ENCODE measurements around the gene NTN4.

NTN4 gene

DNA sequence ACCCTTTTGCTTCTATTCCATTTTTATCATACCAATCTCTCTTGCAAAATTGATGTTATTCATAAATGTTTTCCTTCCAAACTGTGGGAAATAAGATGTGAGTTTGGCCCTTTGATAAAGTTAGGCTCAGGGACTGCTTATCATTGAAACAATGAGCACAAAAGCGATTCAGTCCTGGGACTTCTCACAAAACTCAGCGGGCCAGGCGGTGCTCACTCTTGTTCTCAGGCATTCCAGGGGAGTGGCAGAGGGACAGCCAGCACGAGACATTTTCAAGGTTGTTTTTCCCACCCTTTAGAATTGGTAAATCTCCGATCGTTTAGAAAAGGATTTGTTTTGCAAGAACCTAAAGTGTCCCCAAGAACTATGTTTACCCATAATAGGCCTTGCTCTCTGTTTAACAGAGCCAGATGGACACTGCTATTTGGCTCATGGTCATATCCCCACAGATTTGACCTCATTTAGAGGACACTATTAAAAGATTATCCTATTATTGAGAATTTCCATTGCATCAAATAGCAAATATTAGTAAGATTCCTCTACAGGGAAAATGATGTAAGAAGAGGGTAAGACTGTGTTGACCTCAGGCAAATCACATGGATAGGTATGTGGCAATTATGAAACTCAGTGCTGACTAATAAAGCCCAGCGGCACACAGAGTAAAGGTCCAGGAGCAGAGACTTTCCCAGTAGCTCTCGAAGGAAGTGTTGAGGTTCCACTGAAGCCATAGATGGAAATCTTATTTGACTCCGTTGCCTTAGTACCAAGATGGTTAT is 136.6 kb downstream of the NTN4 start:
- no peak for DNase-seq (ENCODE audit: low spot score)

DNA sequence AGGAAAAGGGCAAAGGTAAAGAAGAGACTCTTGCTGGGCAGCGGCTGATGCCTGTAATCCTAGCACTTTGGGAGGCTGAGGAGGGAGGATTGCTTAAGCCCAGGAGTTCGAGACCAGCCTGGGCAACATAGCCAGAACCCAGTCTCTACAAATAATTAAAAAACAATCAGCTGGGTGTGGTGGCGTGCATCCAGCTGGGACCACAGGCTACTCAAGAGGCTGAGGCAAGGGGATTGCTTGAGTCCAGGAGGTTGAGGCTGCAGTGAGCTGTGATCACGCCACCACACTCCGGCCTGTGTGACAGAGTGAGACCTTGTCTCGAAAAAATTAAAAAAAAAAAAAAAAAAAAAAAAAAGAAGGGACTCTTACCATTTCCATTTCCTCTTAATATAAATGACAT is 138.9 kb downstream of the NTN4 start:
- no peak for DNase-seq (ENCODE audit: low spot score)

DNA sequence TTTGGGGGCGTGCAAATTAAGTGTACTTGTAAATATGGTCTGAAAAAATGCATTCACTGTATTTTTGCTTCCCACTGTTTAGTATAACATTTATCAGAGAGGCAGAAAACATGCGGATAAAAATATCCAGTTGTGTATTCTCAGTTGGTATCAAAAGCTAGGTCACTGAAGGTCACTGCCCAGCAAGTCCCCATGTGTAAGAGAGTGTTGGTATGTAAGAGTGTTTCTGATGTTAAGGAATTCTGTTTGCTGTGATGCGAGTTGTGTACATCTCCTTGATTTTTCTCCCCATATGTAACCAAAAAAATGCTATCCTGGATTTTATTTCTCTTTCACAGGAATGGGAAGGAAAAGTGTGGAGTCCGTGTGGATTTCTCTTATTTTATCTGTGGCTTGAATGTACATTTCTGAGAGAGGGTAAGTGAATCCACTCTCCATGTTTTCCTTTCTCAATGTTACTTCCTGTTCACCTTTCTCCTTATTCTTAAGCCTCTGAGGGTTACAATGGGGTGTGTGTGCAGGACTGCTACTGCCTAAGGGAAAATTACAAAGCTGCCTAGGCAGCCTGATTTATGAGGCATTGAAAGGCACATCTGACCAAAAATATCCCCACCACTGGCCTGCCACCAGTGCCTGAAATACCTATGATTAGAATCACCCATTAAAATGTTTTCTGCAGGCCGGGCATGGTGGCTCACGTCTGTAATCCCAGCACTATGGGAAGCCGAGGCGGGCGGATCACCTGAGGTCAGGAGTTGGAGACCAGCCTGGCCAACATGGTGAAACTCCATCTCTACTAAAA is 141.4 kb downstream of the NTN4 start:
- no peak for DNase-seq (ENCODE audit: low spot score)

DNA sequence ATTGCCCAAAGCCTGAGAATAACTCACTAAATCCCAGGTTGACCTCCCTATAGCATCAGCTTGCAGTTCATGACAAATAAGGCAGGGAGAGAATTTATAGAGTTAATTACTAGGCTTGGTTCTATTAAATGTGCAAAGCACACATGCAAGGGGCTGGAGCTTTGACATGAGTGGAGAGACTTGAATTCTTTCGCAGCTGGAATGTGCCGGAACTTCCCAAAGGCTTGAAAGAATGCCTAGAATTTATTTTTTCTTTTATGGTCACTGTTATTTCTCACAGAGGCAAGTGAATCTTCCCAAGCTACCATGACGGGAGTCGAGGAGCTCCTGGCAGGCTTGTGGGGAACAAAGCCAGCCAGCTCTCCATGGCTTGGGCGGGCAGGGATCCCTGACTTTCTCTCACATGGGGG is 143.8 kb downstream of the NTN4 start:
- DNase-seq (ENCODE audit: low spot score): no peak

DNA sequence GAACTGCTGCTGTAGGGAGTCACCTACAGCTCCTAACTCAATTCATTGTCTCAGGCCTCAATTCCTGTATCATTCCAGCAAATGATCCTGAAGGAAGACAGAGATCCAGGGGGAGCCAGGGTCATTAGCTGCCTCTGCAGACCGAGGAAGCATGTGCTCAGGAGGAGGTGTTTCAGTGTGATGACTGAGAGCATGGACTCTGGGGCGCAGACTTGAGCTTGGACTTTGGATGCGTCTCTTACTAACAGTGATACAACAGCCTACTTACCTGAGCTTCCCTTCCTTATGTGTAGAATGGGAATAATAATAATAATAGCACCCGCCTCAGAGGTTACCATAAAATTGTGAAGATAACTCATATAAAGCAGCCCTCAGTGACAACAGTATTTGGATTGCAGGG is 147.3 kb downstream of the NTN4 start:
- DNase-seq (ENCODE audit: low spot score): no peak

DNA sequence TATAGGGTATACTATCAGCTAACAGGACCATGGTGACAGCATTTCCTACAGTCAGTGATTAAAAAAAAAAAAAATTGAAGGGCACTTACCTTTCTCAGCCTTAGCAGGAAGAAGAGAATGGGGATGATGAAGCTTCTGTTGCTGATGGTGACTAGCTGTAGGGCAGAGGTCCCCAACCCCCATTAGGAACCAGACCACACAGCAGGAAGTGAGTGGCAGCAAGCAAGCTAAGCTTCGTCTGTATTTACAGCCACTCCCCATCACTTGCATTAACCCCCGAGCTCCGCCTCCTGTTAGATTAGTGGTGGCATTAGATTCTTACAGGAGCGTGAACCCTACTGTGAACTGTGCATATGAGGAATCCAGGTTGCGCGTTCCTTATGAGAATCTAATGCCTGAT is 148.0 kb downstream of the NTN4 start:
- DNase-seq (ENCODE audit: low spot score): no peak

DNA sequence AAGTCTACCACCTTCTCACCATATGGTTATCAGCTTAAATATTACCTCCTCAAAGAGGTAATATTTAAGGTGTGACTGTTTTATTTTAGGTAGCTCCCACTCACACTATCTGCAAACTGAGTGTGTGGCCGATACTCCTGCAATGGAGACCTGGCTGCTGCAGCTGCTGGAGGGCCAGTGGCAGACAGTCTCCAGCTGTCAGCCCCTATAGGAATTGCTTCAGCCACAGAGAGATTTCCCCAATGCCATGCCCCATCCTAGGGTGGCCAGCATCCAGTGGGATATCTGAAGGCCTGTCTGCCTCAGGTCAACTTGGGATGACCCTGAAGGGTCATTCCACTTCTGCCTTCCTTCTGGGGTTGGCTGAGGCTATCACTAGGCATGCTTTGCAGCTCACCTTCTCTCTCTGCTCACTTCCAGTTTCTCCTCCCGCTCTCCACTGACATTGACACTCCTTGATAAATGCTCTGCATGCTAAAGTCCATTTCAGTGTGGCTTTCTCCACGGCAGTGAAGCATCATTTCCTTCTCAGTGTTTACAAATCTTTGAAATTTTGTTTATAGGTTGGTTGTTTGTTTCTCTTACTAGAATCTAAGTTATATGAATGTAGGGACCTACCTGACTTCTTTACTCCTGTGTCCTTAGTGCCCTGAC is 149.1 kb downstream of the NTN4 start:
- no peak for DNase-seq (ENCODE audit: low spot score)

DNA sequence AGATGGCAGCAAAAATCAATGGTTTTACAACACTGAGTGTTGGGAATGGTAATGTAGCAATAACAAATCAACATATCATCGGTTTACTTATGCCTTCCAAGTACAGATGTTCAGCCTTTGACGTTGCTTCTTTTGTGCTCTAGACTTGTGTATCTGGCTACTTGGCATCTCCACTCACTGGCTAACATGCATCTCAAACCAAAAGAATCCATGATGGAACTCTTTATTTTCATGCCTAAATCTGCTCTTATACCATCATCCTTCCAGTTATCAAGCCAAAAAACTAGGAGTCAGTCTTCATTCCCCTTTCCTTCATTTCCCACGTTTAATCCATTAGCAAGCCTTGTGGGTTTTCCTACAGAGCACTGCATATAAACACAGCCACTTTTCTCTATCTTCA is 150.0 kb downstream of the NTN4 start:
- DNase-seq (ENCODE audit: low spot score): no peak

DNA sequence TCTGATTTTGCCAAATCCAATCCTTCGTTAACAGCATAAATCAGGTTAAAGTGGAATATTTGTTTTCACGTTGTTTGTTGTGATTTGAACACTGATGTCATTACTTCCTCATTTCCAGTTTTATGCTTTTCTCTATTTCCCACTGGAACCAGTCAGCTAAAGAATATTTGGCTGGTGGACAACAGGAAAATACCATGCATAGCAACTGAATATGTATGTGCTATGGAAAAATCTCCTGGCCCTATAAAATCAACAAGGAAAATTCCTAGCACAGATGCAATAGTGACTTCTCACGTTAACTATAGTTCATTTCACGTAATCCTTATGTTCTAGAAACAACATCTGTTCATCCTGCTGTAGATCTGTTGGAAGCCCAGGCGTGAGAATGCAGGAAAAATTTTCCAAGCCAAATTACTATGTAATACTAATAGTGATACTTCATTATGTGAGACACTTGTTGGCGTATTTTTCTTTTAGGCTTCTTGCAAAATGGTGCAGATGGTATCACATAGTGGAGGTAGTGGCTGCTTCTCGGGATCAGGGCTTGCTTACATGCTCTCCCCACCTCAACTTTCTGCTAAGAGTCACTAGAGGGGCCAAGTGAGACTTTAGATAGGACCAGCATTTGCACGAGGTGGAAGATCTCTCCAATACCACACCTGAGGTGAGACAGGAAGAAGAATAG is 153.0 kb downstream of the NTN4 start:
- no peak for DNase-seq (ENCODE audit: low spot score)

DNA sequence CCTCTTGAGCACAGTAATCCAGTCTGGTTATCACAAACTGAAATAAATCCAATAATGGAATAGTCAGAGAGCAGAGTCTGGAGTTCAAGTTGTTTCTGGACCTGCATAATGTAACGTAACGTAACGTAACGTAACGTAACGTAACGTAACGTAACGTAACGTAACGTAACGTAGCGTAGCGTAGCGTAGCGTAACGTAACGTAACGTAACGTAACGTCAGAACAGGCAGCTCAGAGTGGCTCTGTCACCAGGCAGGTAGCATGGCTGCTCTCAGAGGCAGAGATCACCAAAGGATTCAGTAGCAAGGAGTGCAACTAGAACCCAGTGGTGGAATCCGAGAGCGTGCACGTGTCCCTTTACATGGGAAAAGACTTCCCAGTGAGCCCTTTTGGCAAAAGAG is 153.6 kb downstream of the NTN4 start:
- no peak for DNase-seq (ENCODE audit: low spot score)

DNA sequence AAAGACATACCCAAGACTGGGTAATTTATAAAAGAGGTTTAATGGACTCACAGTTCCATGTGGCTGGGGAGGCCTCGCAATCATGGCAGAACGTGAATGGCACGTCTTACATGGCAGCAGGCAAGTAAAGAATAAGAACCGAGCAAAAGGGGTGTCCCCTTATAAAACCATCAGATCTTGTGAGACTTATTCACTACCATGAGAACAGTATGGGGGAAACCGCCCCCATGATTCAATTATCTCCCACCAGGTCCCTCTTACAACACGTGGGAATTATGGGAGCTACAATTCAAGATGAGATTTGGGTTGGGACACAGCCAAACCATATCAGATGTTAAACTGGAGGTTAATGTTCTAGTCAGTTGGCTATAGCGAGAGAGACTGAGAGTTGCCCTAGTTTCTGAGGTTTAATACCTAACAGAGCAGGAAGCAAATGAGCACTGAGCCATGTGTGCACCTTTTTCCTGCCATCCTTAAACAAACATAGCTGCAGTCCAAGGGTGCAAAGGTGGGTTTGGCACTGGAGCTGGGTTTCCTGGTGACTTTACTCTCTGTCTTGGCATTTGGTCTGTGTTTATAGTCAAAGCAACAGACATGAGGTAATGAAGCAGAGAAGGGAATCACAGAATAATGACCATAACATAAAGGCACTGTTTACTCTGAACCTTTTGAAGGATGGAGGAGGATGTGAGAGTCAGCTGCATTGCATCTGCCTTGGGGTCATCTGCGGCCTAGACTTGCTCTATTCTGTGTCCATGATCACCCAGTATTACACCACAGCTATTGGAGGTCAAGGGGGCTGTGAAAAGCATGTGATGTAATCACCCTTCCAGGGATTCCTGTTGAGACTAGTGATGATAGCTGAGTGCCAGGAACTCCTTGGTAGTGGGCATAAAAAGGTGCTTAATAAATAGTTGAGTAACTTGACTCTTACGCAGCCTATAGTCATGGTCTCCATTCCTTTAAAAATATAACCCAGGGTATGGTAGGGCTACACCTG is 155.6 kb downstream of the NTN4 start:
- DNase-seq (ENCODE audit: low spot score): no peak

DNA sequence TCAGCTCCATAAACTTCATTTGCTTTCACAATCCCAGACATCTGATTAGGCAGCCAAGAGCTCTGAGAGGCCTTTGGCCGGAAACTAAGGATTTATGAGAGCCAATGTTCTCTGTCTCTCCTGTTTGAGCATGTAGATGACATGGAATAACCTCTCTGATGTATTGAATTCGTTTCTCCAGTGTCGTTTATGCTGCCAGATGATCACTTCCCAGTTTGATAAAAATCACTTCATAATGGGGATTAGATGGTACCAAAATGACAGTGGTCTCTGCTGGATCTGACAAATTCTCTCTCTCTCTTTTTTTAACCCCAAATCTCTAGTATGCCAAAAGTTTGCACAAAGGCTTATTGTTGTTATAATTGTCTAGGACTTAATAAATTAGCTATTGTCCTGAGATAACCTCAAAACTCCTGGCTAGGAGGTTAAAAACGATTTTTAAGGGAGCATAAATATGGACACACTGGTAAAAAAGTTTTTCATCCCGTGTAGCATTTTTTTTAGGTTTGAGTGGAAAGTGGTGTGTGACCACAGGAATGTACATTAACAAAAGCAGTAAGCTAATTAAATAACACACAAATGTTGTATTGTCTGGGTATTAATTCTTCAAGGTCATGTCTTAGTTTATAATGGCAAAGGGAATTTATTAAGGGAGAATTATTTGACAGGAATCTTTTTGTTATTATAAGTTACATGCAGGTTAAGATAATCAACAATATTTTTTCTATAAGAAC is 156.7 kb downstream of the NTN4 start:
- no peak for DNase-seq (ENCODE audit: low spot score)

DNA sequence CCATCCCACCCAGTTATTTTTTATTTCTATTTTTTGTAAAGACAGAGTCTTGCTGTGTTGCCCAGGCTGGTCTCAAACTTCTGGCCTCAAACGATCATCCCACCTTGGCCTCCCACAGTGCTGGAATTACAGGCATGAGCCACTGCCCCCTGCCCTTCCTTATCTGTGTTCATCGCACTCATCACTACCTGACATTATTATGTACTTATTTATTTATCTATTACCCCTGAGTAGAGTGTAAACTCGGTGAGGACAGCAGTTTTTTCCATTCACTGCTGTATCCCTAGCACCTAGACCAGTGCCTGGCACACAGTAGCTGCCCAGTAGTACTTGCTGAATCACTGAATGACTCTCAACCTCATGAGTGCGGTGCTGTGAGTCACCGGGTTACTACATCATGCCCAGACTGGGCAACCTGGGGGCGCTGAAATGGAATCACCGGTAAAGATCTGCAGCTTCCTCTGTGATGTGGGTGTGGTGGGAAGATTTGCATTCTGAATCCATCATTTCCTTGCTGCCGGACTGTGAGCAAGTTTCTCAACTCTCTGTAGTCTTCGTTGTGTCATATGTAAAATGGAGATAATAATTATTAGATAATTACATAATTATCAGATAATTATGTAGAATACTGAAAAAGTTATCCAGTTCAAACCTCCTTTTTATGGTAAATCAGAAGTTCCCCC is 157.4 kb downstream of the NTN4 start:
- no peak for DNase-seq (ENCODE audit: low spot score)

DNA sequence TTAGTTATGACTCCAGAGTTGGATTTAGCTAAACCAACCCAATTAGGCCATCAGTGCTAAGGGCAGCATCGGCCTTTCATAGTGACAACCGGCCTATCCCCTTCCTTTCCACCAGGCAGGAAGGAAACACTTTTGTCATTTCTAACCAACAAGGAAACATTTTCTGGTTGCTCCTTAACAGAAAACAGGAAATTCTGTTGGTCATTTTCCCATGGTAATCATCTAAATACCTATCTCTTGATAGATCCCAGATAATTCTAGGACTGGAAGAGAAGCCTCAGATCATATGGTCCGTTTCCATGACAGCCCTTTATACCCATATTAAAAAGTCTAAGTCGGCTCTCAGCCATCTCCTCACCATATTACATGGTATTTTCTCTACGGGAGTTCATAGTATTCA is 160.1 kb downstream of the NTN4 start:
- no peak for DNase-seq (ENCODE audit: low spot score)

DNA sequence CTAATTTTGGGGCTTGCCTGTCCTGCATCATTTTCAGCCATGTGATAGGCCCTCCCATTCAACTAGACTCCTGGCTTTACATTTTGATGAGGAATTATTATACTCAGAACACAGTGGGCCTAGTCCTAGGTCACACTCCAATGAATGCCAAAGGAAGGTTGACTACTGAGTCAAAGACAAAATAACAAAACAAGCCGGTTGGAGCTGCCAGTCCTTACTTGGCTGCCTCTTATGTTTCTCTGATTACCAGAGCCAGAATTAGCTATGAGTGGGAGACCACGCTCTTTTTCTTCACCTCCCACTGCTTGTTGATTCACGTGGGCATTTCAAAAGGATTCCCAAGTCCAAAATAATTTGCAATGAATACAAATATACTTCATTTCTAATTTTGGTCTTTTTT is 161.2 kb downstream of the NTN4 start:
- DNase-seq (ENCODE audit: low spot score): no peak

DNA sequence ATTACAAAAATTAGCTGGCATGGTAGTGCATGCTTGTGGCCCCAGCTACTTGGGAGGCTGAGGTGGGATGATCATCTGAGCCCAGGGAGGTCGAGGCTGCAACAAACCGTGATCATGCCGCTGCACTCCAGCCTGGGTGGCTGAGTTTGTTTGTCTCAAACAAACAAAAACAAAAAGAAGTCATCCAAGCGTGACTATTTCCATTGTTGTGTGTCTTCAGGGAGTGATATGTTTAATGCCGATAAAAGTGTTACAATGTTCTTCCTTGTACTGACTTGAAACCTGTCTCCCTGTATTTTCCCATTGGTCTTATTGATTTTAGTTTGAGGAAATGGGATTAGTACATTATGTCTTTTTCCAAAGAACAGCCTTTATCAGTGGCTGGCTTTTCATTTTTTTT is 163.7 kb downstream of the NTN4 start:
- no peak for DNase-seq (ENCODE audit: low spot score)

DNA sequence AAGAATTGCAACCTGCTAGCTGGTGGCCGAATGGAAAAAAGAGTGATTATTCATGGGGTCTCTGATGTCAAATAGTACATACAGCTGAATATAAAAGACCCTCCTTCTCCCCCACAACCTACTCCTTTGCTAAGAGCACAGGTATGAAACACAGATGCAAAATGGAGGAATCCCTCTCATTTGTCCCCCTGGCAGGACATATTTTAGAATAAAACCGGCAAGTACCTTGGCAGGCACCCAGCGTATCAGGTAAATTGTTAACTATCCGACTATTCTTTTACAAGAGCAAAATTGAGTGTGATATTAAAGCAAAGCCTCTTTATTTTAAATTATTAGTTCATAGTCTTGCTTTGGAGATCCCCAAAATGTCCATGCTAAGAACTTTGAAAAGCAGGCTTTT is 165.6 kb downstream of the NTN4 start:
- no peak for DNase-seq (ENCODE audit: low spot score)

DNA sequence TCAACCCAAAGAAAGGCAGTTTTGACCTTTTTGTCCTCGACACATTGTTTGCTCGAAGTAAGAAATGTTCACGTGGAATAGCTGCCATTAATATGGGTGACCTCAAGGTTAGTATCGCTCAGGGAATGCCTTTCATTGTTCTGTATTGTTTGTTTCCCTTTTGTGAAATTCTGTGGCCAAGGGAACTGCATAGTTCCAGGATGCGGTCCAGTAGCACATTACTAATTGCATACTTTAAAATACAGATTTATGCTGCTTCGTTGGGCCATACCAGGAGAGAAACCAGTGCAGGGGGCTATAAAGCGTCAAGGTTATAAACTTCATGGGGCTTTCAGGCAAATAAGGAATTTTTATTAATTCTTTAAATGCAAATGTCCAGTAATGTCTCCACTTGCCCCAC is 166.0 kb downstream of the NTN4 start:
- DNase-seq (ENCODE audit: low spot score): no peak

DNA sequence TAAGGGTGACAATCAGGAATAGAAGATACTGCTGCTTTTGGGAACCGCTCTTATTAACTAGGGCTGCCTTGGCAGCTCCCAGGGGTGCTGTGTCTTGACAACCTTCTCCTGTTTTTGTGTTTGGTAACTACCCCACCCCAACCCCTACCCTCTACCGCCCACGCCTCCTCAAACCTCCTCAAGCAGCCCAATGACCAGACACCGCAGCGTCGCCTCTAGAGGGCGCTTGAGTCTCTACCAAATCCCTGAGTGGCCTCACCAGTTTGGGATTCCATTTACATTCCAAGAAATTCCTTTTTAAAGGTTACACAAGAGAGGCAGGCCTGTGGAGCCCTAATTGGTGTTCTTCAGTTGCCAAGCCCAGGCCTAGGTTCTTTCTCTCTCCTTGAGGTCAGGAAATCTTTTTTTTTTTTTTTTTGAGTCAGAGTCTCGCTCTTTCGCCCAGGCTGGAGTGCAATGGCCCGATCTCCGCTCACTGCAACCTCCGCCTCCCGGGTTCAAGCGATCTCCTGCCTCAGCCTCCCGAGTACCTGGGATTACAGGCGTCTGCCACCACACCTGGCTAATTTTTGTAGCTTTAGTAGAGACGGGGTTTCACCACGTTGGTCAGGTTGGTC is 166.9 kb downstream of the NTN4 start:
- DNase-seq (ENCODE audit: low spot score): peak; percentile 19

DNA sequence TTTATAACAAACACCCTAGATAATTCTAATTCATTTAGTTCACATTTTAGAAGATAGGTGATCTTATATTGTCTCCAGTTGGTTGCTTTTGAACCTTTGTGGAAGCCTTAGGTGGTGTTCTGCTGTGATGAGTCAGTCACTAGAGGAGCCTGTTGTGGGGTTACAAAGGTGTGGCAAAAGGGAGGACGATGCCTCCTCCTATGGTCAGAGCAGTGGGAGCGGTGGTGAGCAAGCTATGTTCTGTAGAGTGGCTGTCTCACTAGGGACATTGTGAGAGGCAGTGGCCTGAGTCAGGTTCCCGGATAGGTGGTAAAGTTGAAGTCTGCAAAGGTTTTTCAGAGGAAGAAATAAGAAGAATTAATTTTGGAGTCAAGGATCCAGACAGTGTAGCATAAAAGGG is 167.7 kb downstream of the NTN4 start:
- no peak for DNase-seq (ENCODE audit: low spot score)

Data from CD4-positive, alpha-beta T cell treated with Interleukin-2 at 100 ng/mL for 4 hours (primary cell).